ENCODE results near the gene AHDC1.

Gene AHDC1

GRCh38 chr1:27624467-27625178 lies 20.7 kb upstream of the AHDC1 start:
- TF ChIP-seq GATA3 (IDR thresholded peaks at IDR 0.05; ENCODE audit: low read depth, low read length) (no peak), GATA2 (IDR thresholded peaks at IDR 0.05; ENCODE audit: low read depth, low read length) (no peak)

GRCh38 chr1:27623327-27624212 lies 19.6 kb upstream of the AHDC1 start:
- TF ChIP-seq GATA2 (IDR thresholded peaks at IDR 0.05; ENCODE audit: low read depth, low read length): no peak
- TF ChIP-seq GATA3 (IDR thresholded peaks at IDR 0.05; ENCODE audit: low read depth, low read length): no peak

GRCh38 chr1:27622828-27623227 lies 18.9 kb upstream of the AHDC1 start:
- no peak for TF ChIP-seq GATA3 (IDR thresholded peaks at IDR 0.05; ENCODE audit: low read depth, low read length)
- no peak for TF ChIP-seq GATA2 (IDR thresholded peaks at IDR 0.05; ENCODE audit: low read depth, low read length)

GRCh38 chr1:27621051-27621920 lies 17.3 kb upstream of the AHDC1 start:
- no peak for TF ChIP-seq GATA2 (IDR thresholded peaks at IDR 0.05; ENCODE audit: low read depth, low read length)

GRCh38 chr1:27618341-27619082 lies 14.6 kb upstream of the AHDC1 start:
- TF ChIP-seq GATA2 (IDR thresholded peaks at IDR 0.05; ENCODE audit: low read depth, low read length): no peak

GRCh38 chr1:27617420-27617819 lies 13.5 kb upstream of the AHDC1 start:
- TF ChIP-seq GATA3 (IDR thresholded peaks at IDR 0.05; ENCODE audit: low read depth, low read length): no peak
- no peak for TF ChIP-seq GATA2 (IDR thresholded peaks at IDR 0.05; ENCODE audit: low read depth, low read length)

GRCh38 chr1:27616441-27616840 lies 12.5 kb upstream of the AHDC1 start:
- TF ChIP-seq GATA3 (IDR thresholded peaks at IDR 0.05; ENCODE audit: low read depth, low read length): no peak
- no peak for TF ChIP-seq GATA2 (IDR thresholded peaks at IDR 0.05; ENCODE audit: low read depth, low read length)

GRCh38 chr1:27615346-27616192 lies 11.6 kb upstream of the AHDC1 start:
- TF ChIP-seq GATA3 (IDR thresholded peaks at IDR 0.05; ENCODE audit: low read depth, low read length) (no peak), GATA2 (IDR thresholded peaks at IDR 0.05; ENCODE audit: low read depth, low read length) (no peak)

GRCh38 chr1:27614625-27615344 lies 10.8 kb upstream of the AHDC1 start:
- TF ChIP-seq GATA2 (IDR thresholded peaks at IDR 0.05; ENCODE audit: low read depth, low read length) (no peak), GATA3 (IDR thresholded peaks at IDR 0.05; ENCODE audit: low read depth, low read length) (no peak)

- TF ChIP-seq GATA2 (IDR thresholded peaks at IDR 0.05; ENCODE audit: low read depth, low read length) (no peak), GATA3 (IDR thresholded peaks at IDR 0.05; ENCODE audit: low read depth, low read length) (no peak)
Measured at GRCh38 chr1:27614043-27614624, 10.2 kb upstream of the AHDC1 start.

- TF ChIP-seq GATA3 (IDR thresholded peaks at IDR 0.05; ENCODE audit: low read depth, low read length) (no peak), GATA2 (IDR thresholded peaks at IDR 0.05; ENCODE audit: low read depth, low read length) (no peak)
Measured at GRCh38 chr1:27612718-27613117, 8.8 kb upstream of the AHDC1 start.

GRCh38 chr1:27611450-27611849 lies 7.5 kb upstream of the AHDC1 start:
- TF ChIP-seq GATA3 (IDR thresholded peaks at IDR 0.05; ENCODE audit: low read depth, low read length) (no peak), GATA2 (IDR thresholded peaks at IDR 0.05; ENCODE audit: low read depth, low read length) (no peak)
